Mononuclear cell (primary cell): ENCODE results near the gene SUPT16H. TPM values are rescaled to one million over a fixed set of nuclear protein-coding genes. Genes with fewer than 3 reads are reported as not detected.
"Not testable (repeated sequence)": the region's sequence is repeated elsewhere in the genome, so short reads cannot be mapped to it uniquely, and the experiment has no call there.

ENCODE experiments used
- H3K27me3 ChIP-seq: 2 replicates; pipeline ENCODE4 v1.6.0; 2011; ENCODE audit warnings: low read length, control low read depth; ENCODE audit not compliant: insufficient read depth
- H3K4me1 ChIP-seq: 2 replicates; pipeline ENCODE4 v1.5.1; 2011; ENCODE audit warnings: mild to moderate bottlenecking, low read length, control low read depth; ENCODE audit not compliant: insufficient read depth
- H3K4me3 ChIP-seq: 2 replicates; pipeline ENCODE4 v1.5.1; 2011; ENCODE audit warnings: mild to moderate bottlenecking, low read length, moderate library complexity
- H3K9me3 ChIP-seq: 2 replicates; pipeline ENCODE4 v1.5.1; 2011; ENCODE audit warnings: low read depth, mild to moderate bottlenecking, control low read depth, low read length
- total RNA-seq: library from RNA; depleted of rRNA; stranded (reverse); fragments of >200 nt; gene quantifications from one replicate; pipeline ENCODE4 v1.2.3, GENCODE V29; 2012

The SUPT16H gene
- total RNA-seq, 1 donor, result 59.5 TPM

DNA sequence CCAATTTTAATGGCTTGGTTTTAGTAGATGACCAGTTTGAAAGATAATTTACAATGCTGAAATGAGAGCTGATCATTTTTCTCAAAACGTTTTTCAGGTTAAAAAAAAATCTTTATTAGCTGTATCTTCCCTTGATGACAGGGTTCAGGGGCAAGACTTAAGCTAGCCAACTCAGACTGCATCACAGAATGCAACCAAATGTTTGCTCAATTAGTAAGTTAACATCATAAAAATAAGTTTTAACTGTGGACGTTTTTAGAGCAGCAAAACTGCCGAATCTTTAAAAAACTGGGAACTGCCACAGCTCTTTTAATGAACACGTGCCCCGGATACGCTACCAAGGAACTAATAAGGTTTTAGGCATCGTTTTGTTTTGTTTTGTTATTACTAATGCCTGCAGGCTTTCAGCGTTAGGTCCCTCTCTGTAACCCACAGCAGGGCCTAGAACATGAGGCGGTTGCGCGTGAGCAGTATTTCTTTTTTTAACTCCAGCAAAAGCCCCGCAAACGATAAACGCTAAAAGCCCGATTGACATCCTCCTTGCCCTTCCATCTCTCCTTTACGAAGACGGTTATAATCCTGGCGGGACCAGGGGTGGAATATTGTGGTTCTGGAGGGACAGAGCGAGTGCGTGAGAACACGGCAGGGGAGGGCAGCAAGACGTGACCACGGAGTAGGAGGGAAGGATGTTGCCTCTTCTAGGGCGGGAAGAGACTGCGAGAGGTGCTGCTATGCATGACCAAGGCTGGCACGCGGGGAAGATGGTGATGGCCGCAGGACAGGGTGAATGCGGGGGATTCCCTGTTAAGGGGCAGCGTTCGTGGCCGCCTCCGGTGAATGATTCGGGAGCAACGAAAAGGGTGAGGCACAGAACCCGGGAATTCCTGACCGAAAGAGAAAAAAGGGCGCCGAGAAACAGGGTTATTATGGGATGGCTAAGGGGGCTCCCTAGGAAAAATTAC is 652 bp downstream of the SUPT16H start:
- Histone ChIP-seq H3K9me3 (no peaks in the 10 kb centered on the region), H3K4me3 (peak overlapping the region; percentile 77)

DNA sequence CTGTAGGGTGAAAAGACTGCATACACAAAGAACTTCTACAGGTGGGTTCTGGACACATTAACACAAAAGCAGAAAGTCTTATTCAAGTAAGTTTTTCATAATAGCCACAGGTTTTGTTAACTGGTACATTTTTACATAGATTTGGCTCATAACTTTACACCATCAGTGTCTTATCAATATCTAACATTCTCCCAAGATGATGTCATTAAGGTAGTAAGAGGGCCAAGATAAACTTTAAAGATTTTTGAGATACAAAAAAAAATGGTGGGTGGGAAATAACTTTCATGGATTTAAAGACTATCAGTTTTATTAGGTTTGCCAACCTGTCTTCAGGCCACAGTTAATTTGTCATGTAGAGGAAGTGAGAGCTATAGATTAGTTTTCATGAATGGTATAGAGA is 1.7 kb downstream of the SUPT16H start:
- no peak overlapping the region for H3K4me3 ChIP-seq
- no peaks in the 10 kb centered on the region for H3K27me3 ChIP-seq
- peaks cover 19% of the 10 kb centered on the region for H3K4me1 ChIP-seq
- no peaks in the 10 kb centered on the region for H3K9me3 ChIP-seq

More for the DNA sequence above, 652 bp downstream of the SUPT16H start:
- Histone ChIP-seq H3K4me1 (peaks cover 19% of the 10 kb centered on the region), H3K27me3 (no peaks in the 10 kb centered on the region)

DNA sequence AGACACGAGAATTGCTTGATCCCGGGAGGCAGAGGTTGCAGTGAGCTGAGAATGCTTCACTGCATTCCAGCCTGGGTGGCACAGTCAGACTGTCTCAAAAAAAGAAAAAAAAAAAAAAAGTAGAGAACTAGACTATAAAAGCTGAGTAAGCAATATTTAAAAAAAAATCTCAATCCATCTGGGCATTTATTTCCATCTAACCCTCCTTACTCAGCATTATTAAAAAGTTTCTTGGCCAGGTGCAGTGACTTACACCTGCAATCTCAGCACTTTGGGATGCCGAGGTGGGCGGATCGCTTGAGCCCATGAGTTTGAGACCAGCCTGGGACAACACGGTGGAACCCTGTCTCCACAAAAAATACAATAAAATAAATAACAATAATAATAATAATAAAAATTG is 4.5 kb downstream of the SUPT16H start:
- Histone ChIP-seq H3K27me3 (no peaks in the 10 kb centered on the region), H3K4me1 (peaks cover 7% of the 10 kb centered on the region), H3K4me3 (no peak overlapping the region), H3K9me3 (no peaks in the 10 kb centered on the region)

DNA sequence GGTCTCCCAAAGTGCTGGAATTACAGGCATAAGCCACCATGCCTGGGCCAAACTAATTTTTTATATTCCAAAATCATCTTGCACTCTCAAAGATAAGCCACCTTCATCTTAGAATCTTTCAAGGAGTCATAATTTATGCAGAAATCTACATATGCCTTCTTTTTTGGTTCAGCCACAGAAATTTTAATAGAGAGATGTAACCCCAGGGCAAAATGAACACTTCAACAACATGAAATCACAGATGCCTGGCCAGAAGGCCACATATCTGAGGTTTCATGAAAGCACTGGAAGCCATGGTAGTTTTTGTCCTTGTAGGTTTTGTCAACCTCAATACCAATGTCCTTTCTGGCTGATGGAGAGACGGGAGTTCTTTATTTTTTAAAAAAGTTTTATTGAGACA is 9.8 kb downstream of the SUPT16H start:
- Histone ChIP-seq H3K9me3 (no peaks in the 10 kb centered on the region), H3K4me3 (no peak overlapping the region), H3K27me3 (no peaks in the 10 kb centered on the region), H3K4me1 (no peaks in the 10 kb centered on the region)

DNA sequence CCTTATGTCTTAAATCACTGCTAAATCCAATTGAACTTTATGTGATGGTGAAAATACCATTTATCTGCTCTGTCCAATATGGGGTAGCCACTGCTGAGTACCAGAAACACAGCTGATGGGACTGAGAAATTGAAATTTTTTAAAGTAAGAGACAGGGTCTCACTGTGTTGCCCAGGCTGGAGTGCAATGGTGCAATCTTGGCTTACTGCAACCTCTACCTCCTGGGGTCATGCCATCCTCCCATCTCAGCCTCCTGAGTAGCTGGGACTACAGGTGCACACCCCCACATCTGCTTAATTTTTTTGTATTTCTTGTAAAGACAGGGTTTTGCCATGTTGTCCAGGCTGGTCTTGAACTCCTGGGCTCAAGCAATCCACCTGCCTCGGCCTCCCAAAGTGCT is 11.0 kb downstream of the SUPT16H start:
- not testable (repeated sequence) for H3K4me3 ChIP-seq, H3K27me3 ChIP-seq, H3K4me1 ChIP-seq, H3K9me3 ChIP-seq

DNA sequence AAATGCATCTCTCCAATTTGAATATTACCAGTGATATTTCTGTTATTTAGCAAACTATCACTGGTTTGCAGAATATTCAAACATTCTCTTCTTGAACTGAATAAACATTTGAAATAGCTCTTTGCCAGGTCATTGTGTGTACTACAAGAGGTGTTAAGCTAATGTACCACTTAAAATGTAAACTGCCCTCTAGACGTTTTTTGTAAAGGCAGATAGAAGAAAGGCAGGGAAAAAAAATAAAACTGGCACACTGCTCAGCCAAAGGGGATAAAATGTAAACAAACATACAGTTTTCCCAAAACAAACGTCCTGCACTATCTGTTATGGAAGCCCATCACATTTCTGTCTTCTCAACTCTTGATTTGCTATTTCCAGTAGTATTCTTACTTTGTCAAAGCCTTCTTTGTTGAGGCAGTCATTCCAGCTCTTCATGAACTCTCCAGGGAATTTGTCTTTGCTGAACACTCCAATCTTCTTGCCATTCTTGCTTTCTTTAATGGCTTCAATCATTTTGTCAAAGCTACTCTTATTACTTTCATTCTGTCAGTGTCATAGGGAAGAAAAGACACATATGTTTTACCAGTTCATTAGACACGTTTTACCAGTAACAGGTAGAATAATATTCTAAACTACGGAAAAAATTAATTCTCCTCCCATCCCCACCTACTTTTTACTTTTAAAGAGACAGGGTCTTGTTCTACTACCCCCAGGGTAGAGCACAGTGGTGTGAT is 13.7 kb downstream of the SUPT16H start:
- H3K4me3 ChIP-seq, result no peak overlapping the region
- H3K27me3 ChIP-seq, result no peaks in the 10 kb centered on the region
- H3K4me1 ChIP-seq, result no peaks in the 10 kb centered on the region
- no peaks in the 10 kb centered on the region for H3K9me3 ChIP-seq

DNA sequence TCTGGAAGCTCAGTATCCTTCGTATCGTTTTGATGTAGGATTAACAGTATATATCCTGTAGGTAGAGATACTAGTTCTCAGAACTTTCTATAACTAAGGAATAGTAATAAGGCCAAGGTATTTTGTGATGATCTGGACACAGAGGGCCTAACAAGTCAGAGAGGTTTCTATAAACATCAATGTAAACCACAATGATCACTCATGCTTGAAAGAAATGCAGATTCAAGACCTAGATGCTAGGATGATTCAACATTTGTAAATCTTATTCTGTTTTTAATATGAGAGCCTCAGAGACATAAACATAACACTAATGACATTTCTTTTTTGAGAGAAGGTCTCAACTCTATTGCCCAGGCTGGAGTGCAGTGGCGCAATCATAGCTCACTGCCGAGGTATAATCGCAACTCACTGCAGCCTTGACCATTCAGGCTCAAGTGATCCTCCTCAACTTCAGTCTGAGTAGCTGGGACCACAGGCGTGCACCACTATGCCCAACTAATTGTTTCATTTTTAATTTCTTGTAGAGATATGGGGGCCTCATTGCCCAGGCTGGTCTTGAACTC is 16.2 kb downstream of the SUPT16H start:
- Histone ChIP-seq H3K27me3 (no peaks in the 10 kb centered on the region), H3K4me1 (no peaks in the 10 kb centered on the region), H3K9me3 (no peaks in the 10 kb centered on the region), H3K4me3 (no peak overlapping the region)

DNA sequence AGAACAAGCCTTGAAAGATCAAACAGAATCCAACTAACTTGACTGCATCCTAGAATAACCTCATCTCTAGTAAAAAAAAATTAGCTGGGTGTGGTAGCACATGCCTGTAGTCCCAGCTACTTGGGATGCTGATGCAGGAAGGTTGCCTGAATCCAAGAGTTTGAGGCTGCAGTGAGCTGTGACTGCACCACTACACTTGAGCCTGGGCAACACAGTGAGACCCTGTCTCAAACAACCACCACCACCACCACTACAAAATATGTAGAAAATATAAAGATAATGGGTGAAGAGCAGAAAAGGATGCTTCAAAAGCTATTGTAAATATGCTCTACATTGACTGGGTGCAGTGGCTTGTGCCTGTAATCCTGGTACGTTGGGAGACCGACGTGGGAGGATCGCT is 27.3 kb downstream of the SUPT16H start:
- H3K4me1 ChIP-seq, result peaks cover 9% of the 10 kb centered on the region
- no peak overlapping the region for H3K4me3 ChIP-seq
- no peaks in the 10 kb centered on the region for H3K27me3 ChIP-seq
- no peaks in the 10 kb centered on the region for H3K9me3 ChIP-seq

DNA sequence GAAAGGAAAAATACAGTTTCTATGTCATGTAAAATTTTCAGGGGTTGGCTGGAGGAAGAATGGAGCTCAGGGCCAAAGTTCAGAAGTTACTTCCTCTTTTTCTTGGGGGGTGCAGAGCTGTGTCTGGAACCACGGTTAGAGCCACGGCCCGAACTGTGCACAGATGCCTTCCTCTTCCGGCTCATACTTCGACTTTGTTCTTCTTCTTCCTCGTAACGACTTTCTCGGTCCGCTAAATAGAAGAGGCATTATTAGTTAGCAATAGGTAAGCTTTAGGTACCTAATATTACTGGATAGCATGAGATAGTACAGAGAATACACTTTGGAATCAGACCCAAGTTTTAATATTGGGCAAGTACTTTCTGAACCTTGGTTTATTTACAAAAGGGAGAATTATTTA is 31.2 kb downstream of the SUPT16H start:
- Histone ChIP-seq H3K27me3 (no peaks in the 10 kb centered on the region), H3K9me3 (no peaks in the 10 kb centered on the region), H3K4me1 (peaks cover 9% of the 10 kb centered on the region), H3K4me3 (no peak overlapping the region)

DNA sequence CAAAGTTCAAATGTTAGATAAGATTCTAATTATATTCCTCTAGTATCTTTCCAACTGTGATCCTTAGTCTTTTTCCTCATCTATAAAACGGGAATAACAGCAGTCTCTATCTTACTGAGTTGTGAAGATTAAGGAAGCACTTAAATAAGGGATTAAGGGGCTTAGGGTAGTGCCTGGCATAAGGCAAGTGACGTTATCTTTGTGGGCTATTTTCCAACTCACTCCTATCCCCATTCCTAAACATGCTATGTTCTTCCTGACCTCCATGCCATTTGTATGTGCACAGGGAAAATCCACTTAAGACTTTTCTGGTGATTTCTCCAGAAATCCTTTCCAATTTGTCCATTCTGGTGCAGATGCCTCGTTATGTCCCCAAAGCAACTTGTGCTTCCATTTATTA is 33.3 kb downstream of the SUPT16H start:
- Histone ChIP-seq H3K4me3 (no peak overlapping the region), H3K27me3 (no peaks in the 10 kb centered on the region), H3K4me1 (peaks cover 9% of the 10 kb centered on the region)

DNA sequence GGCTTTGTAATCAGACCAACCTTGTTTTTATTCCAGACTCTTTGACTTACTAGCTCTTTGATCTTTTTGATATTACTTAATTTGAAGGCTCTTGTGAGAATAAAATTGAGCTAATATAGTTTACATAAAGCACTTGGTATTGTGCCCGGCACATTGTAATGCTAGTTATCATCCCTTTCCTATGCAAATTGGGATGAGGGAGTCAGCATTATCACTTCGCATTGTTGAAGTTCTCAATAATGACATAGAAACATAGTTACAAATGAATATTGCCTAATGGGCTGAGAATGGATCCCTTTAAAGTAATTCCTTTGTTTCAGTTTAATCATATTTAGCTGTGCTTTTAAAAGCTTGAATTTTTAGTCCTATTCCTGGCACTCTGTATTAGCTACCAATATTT is 36.6 kb downstream of the SUPT16H start:
- no peaks in the 10 kb centered on the region for H3K27me3 ChIP-seq
- peaks cover 14% of the 10 kb centered on the region for H3K4me1 ChIP-seq

More for the DNA sequence above, 33.3 kb downstream of the SUPT16H start:
- no peaks in the 10 kb centered on the region for H3K9me3 ChIP-seq

DNA sequence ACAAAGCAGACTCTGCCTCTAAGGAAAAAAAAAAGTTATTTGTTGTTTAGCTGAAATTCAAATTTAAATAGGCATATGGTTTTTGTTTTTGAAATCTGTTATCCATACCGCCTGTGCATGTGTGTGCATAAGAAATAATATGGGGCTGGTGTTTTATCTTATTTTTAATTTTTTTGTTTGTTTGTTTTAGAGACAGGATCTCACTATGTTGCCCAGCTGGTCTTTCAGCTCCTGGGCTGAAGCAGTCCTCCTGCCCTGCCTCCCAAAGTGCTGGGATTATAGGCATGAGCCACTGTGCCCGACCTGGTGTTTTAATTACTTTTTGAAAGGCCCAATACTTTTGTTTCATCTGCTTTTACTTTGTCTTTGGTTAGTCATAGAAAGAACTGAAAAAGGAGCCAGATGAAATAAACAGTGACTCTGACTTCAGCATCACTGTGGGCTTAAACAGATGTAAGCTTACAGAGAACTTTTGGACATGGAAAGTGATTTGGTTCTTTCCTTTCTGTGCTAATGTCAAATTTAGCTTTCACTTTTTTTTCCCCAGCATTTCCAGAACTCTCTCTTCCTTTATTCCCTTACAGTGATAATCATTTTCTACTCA is 37.2 kb downstream of the SUPT16H start:
- Histone ChIP-seq H3K27me3 (no peaks in the 10 kb centered on the region), H3K4me3 (no peak overlapping the region), H3K4me1 (peaks cover 9% of the 10 kb centered on the region), H3K9me3 (no peaks in the 10 kb centered on the region)

More for the DNA sequence above, 36.6 kb downstream of the SUPT16H start:
- Histone ChIP-seq H3K9me3 (no peaks in the 10 kb centered on the region), H3K4me3 (no peak overlapping the region)

DNA sequence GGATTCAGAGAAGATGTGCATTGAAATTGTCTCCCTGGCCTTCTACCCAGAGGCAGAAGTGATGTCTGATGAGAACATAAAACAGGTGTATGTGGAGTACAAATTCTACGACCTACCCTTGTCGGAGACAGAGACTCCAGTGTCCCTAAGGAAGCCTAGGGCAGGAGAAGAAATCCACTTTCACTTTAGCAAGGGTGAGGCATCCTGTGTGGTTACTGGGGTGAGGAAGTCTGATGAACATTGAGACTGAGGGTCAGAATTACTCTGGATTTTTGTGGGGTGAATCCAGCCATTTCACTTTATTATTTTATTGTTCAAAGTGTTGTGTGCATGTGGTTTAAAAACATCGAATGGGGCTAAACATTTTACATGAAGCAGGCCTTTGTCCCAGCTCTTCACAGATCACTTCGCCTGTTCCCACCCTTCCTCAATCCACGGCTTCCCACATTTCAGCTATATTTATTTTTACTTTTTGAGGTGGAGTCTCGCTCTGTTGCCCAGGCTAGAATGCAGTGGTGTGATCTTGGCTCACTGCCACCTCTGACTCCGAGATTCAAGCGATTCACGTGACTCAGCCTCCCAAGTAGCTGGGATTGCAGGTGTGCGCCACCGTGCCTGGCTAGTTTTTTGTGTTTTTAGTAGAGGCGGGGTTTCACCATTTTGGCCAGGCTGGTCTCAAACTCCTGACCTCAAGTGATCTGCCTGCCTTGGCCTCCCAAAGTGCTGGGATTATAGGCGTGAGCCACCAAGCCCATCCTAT is 40.6 kb downstream of the SUPT16H start:
- H3K4me3 ChIP-seq, result no peak overlapping the region
- peaks cover 9% of the 10 kb centered on the region for H3K4me1 ChIP-seq
- H3K27me3 ChIP-seq, result no peaks in the 10 kb centered on the region
- no peaks in the 10 kb centered on the region for H3K9me3 ChIP-seq

DNA sequence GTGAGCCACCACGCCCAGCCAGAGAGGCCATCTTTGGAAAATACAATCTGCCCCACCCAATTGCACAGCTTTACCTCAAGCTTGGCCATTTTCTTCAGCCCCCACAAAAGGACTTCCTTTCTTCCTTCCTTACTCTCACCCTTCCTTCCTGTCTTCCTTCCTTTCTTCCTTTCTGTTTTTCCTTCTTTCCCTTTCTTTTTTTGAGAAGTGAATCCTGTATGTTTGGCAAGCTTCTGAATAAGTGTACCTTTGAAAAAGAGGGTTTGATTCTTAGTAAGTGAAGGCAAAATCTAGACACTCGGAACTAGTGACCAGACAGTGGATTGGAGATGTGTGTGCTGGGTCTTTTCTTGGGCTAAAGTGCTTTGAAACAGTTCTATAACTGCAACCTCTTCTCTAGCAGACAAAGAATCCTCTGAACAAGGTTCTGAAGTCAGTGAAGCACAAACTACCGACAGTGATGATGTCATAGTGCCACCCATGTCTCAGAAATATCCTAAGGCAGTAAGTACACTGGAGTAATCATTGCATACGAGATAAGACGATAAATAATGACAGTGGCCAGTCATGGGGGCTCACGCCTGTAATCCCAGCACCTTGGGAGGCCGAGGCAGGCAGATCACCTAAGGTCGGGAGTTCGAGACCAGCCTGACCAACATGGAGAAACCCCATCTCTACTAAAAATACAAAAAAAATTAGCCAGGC is 49.5 kb downstream of the SUPT16H start:
- H3K4me1 ChIP-seq, result no peaks in the 10 kb centered on the region
- no peaks in the 10 kb centered on the region for H3K9me3 ChIP-seq
- no peaks in the 10 kb centered on the region for H3K27me3 ChIP-seq
- no peak overlapping the region for H3K4me3 ChIP-seq
